Vagina (tissue), 2 donors: ENCODE results near the gene PIK3R3.

Source experiments
- POLR2AphosphoS5 ChIP-seq, 2 donors: sonication (generic); formaldehyde crosslinking; IDR thresholded peaks; one replicate each; pipeline ENCODE4 v1.9.0; 2017; ENCODE audit warnings: antibody characterized with exemption in 2 of 2, mild to moderate bottlenecking in 2 of 2, low read depth in 1 of 2; ENCODE audit not compliant: insufficient read depth in 1 of 2
- TF ChIP-seq, protein P1 (sequence below), 3 experiments: fragments of 450-650 bp in 2 of 3; fragments of 200-600 bp in 1 of 3; sonication (generic) in 1 of 3; IDR thresholded peaks; one replicate each; pipeline ENCODE4 v1.5.1; 2017 to 2019; ENCODE audit warnings: antibody characterized with exemption in 3 of 3, mild to moderate bottlenecking in 2 of 3, moderate library complexity in 2 of 3

DNA sequence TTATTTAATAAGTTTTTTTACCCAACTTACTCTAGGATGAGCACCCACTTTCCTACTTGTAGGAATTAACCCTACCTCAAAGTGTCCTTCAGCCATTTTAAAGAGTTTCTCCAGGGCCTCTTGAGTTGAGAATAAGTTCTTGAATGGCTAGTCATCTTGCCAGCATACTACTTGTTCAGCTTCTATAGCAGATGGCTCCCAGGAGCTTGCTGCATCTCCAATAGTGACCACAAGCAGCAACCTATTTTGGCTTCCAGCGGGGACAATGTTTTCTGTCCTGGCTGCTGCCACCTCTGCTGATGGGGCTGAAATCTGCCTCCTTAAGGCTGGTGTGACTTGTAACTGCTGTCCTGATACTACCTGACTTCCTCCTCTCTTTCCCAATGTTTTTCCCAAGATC is 20.8 kb upstream of the PIK3R3 start:
- TF ChIP-seq, protein P1, sequence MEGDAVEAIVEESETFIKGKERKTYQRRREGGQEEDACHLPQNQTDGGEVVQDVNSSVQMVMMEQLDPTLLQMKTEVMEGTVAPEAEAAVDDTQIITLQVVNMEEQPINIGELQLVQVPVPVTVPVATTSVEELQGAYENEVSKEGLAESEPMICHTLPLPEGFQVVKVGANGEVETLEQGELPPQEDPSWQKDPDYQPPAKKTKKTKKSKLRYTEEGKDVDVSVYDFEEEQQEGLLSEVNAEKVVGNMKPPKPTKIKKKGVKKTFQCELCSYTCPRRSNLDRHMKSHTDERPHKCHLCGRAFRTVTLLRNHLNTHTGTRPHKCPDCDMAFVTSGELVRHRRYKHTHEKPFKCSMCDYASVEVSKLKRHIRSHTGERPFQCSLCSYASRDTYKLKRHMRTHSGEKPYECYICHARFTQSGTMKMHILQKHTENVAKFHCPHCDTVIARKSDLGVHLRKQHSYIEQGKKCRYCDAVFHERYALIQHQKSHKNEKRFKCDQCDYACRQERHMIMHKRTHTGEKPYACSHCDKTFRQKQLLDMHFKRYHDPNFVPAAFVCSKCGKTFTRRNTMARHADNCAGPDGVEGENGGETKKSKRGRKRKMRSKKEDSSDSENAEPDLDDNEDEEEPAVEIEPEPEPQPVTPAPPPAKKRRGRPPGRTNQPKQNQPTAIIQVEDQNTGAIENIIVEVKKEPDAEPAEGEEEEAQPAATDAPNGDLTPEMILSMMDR (IDR thresholded peaks at IDR 0.05): no peak
- TF ChIP-seq POLR2AphosphoS5 (IDR thresholded peaks at IDR 0.05; ENCODE audit: insufficient read depth in 1 of 2, low read depth in 1 of 2): no peak
